ENCODE results near the gene MRI1. TPM values are rescaled to one million over a fixed set of nuclear protein-coding genes. Genes with fewer than 3 reads are reported as not detected.

The MRI1 gene
- total RNA-seq, 4 donors from 2014 or later = 21.1 to 26.1 (median 23.4) TPM

DNA sequence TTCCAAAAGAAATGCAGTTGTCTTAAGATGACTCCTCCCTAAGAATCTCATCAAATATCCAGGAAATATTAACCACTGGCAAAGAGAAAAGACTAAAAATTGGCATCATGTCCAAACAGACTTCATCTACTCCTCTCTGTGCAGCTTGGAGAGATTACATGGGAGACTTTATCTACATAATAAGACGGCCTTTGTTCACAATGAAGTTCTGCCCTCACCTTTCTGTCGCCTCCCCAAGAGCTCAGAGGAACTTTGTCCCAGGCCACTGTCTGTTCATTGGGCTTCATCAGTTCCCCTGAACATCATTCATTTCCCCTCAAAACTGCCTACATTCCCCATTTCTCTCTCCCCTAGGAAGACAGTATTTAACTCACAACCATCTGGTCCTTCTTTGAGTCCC is 22.4 kb upstream of the MRI1 start:
- DNase-seq (no peak), ATAC-seq (no peak)
- Histone ChIP-seq H3K9me3 (no peaks in the 10 kb centered on the region), H3K27me3 (no peaks in the 10 kb centered on the region), H3K27ac (no peak overlapping the region), H3K36me3 (no peaks in the 10 kb centered on the region), H3K4me3 (no peak overlapping the region), H3K4me1 (no peaks in the 10 kb centered on the region)
- in situ Hi-C loops (cut with MboI; ENCODE audit: low sequenced_read_pairs in 4 of 4) (no loop called here), intact Hi-C loops (cut with DNase I; ENCODE audit: low total_unique reads) (no loop called here)
- no peak for TF ChIP-seq POLR2A (IDR thresholded peaks at IDR 0.05)
- TF ChIP-seq, protein P1, sequence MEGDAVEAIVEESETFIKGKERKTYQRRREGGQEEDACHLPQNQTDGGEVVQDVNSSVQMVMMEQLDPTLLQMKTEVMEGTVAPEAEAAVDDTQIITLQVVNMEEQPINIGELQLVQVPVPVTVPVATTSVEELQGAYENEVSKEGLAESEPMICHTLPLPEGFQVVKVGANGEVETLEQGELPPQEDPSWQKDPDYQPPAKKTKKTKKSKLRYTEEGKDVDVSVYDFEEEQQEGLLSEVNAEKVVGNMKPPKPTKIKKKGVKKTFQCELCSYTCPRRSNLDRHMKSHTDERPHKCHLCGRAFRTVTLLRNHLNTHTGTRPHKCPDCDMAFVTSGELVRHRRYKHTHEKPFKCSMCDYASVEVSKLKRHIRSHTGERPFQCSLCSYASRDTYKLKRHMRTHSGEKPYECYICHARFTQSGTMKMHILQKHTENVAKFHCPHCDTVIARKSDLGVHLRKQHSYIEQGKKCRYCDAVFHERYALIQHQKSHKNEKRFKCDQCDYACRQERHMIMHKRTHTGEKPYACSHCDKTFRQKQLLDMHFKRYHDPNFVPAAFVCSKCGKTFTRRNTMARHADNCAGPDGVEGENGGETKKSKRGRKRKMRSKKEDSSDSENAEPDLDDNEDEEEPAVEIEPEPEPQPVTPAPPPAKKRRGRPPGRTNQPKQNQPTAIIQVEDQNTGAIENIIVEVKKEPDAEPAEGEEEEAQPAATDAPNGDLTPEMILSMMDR (IDR thresholded peaks at IDR 0.05 in 4 of 5, conservative IDR thresholded peaks at IDR 0.05 in 1 of 5) = no peak

DNA sequence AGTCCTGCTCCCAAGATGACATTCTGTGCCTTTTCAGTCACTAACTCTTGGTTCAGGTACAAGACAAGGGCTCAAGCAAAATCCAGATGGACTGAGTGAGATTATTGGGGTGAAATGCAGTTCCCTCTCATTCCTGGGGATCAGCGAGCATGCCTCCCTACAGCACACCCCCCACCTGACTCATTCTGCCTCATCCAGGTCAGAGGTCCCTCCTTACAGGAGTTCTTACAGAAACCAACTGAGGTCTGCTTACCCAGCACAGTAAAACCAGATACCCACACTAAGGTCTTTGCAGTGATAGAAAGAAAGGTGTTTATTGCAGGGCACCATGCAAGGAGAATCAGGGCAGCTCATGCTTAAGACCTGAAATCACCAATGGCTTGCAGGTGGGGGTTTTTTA is 21.6 kb upstream of the MRI1 start:
- Histone ChIP-seq H3K9me3 (no peaks in the 10 kb centered on the region), H3K27me3 (no peaks in the 10 kb centered on the region), H3K27ac (no peak overlapping the region), H3K4me3 (no peak overlapping the region), H3K36me3 (no peaks in the 10 kb centered on the region), H3K4me1 (peaks cover 0 to 3% of the 10 kb centered on the region in 2 donors)
- TF ChIP-seq, protein P1 (IDR thresholded peaks at IDR 0.05 in 4 of 5, conservative IDR thresholded peaks at IDR 0.05 in 1 of 5) = no peak
- TF ChIP-seq POLR2A (IDR thresholded peaks at IDR 0.05) = no peak
- in situ Hi-C loops (cut with MboI; ENCODE audit: low sequenced_read_pairs in 4 of 4) = no loop called here
- no peak for DNase-seq
- intact Hi-C loops (cut with DNase I; ENCODE audit: low total_unique reads) = no loop called here
- no peak for ATAC-seq

DNA sequence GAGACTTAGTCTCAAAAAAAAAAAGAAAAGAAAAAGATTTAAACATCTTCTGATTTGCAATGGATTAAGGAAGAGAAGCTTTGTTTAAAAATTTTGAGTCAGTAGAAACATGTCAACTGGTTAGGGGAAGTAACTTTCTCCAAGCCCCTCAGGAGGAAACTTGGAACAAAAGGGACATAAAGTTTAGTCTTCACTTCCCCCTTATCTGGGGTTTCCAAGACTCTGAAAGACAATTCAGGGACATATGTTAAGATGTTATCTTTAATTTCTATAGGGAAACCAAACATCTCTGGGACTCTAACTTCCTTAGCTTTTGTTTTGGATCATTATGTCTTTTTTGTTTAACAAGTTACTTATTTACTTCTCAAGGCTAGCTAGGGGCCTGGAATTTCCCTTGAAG is 20.1 kb upstream of the MRI1 start:
- intact Hi-C loops (cut with DNase I; ENCODE audit: low total_unique reads) (no loop called here), in situ Hi-C loops (cut with MboI; ENCODE audit: low sequenced_read_pairs in 4 of 4) (no loop called here)
- H3K4me1 ChIP-seq = peaks cover 11 to 13% of the 10 kb centered on the region in 2 donors
- TF ChIP-seq, protein P1 (IDR thresholded peaks at IDR 0.05 in 4 of 5, conservative IDR thresholded peaks at IDR 0.05 in 1 of 5) = no peak
- no peak for TF ChIP-seq POLR2A (IDR thresholded peaks at IDR 0.05)
- H3K27me3 ChIP-seq = no peaks in the 10 kb centered on the region
- H3K36me3 ChIP-seq = no peaks in the 10 kb centered on the region
- H3K9me3 ChIP-seq = no peaks in the 10 kb centered on the region
- no peak overlapping the region for H3K27ac ChIP-seq
- DNase-seq (no peak), ATAC-seq (no peak)
- no peak overlapping the region for H3K4me3 ChIP-seq

DNA sequence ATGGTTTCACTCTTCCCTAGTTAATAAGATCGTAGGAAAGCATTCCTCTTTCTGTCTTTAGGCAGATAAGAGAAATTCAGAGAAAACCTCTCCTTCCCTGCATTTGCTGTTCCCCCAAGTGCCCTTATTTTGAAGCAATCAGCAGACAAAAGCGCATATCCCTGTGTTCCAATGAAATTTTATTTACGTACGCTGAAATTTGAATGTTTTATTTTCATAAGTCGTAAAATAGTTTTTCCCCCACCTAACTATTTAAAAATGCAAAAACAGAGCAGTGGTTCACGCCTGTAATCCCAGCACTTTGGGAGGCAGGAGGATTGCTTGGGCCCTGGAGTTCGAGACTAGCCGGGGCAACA is 17.2 kb upstream of the MRI1 start:
- no peaks in the 10 kb centered on the region for H3K9me3 ChIP-seq
- DNase-seq (no peak), ATAC-seq (no peak)
- intact Hi-C loops (cut with DNase I; ENCODE audit: low total_unique reads) (loop anchor here (1.0 kb wide), 1 partner anchor 16 kb away; no protein-coding TSS in a partner anchor), in situ Hi-C loops (cut with MboI; ENCODE audit: low sequenced_read_pairs in 4 of 4) (no loop called here)
- peak overlapping the region; percentile 58 to 99 (median 90) for H3K4me3 ChIP-seq
- H3K36me3 ChIP-seq = peaks cover 0 to 10% of the 10 kb centered on the region in 2 donors
- H3K27ac ChIP-seq = peak overlapping the region; percentile 86 to 95 (median 90)
- peaks cover 12 to 14% of the 10 kb centered on the region in 2 donors for H3K4me1 ChIP-seq
- TF ChIP-seq, protein P1 (IDR thresholded peaks at IDR 0.05 in 4 of 5, conservative IDR thresholded peaks at IDR 0.05 in 1 of 5) = no peak
- no peak for TF ChIP-seq POLR2A (IDR thresholded peaks at IDR 0.05)
- no peaks in the 10 kb centered on the region for H3K27me3 ChIP-seq
